Left lung (tissue), 10 donors: Measurements from ENCODE around the gene PARG. TPM values are rescaled to one million over a fixed set of nuclear protein-coding genes. Genes with fewer than 3 reads are reported as not detected.
"Not testable (repeated sequence)": the region's sequence is repeated elsewhere in the genome, so short reads cannot be mapped to it uniquely, and the experiment has no call there.

Source experiments
- ATAC-seq: fragments of 200-7000 bp; cut with Tn5 transposase; one replicate; pipeline ENCODE4 v1.9.1; 2020; ENCODE audit warnings: moderate library complexity
- DNase-seq, 4 donors: peaks; one replicate each; pipeline ENCODE4 v3.0.0-alpha.2; 2013 to 2020
- H3K27ac ChIP-seq, 2 donors: fragments of 200-600 bp; sonication (generic) in 1 of 2; one replicate each; pipeline versions ENCODE4 v1.5.0 to v1.8.0; 2020 to 2021
- H3K27me3 ChIP-seq, 2 donors: fragments of 200-600 bp; sonication (generic) in 1 of 2; one replicate each; pipeline versions ENCODE4 v1.5.0 to v1.8.0; 2020 to 2021
- H3K36me3 ChIP-seq, 2 donors: fragments of 200-600 bp; sonication (generic) in 1 of 2; one replicate each; pipeline versions ENCODE4 v1.5.0 to v1.8.0; 2020 to 2021
- H3K4me1 ChIP-seq, 2 donors: fragments of 200-600 bp; one replicate each; pipeline ENCODE4 v1.8.0; 2021
- H3K4me3 ChIP-seq, 2 donors: fragments of 200-600 bp; sonication (generic) in 1 of 2; one replicate each; pipeline versions ENCODE4 v1.5.0 to v1.8.0; 2020 to 2021; ENCODE audit warnings: mild to moderate bottlenecking in 1 of 2
- H3K9me3 ChIP-seq, 2 donors: fragments of 200-600 bp; sonication (generic) in 1 of 2; one replicate each; pipeline versions ENCODE4 v1.5.0 to v1.8.0; 2020 to 2021
- intact Hi-C, 2 donors: fragments of 100-400 bp; cut with DNase I; formaldehyde crosslinking; loops; one replicate each; pipeline versions ENCODE4 v1.11.2 to v1.14.2; 2022
- polyA plus RNA-seq, 6 donors: library from polyadenylated mRNA; unstranded; fragments of 120-200 nt; gene quantifications; one replicate each; pipeline ENCODE4 v1.2.1, GENCODE V29; 2013; ENCODE audit not compliant: insufficient read length in 6 of 6
- total RNA-seq, 2 donors: library from RNA; stranded (reverse); fragmentation: NEBNext Ultra II Directional; extraction: Animal tissue kit (Norgen Biotek cat#: 25700); gene quantifications; one replicate each; pipeline ENCODE4 v1.2.1, GENCODE V29; 2021
- donor health status: DM: no; HTN: yes; CAD: no.
- donor health status: DM: no; HTN: no; CAD: no.

The PARG gene
- total and polyA plus RNA-seq, 8 donors: 21.5 to 34.4 (median 29.9) TPM

- H3K4me3 ChIP-seq: peak overlapping the region; percentile 75 to 84
- intact Hi-C loops, H3K9me3 ChIP-seq, H3K27me3 ChIP-seq, H3K36me3 ChIP-seq: not testable (repeated sequence)
- peaks cover 0 to 21% of the 10 kb centered on the region in 2 donors for H3K4me1 ChIP-seq
- peak in 1 of 4 donors; percentile 0 for DNase-seq
- ATAC-seq: peak; percentile 14
- peak overlapping the region; percentile 33 to 78 for H3K27ac ChIP-seq
These were observed 495 bp upstream of the PARG start for GRCh38 chr10:49942339-49942705.

- ATAC-seq, H3K9me3 ChIP-seq, H3K27ac ChIP-seq, DNase-seq, H3K4me3 ChIP-seq, H3K4me1 ChIP-seq, intact Hi-C loops, H3K27me3 ChIP-seq: not testable (repeated sequence)
- peaks cover 0 to 12% of the 10 kb centered on the region in 2 donors for H3K36me3 ChIP-seq
These were observed 9.7 kb downstream of the PARG start for GRCh38 chr10:49931959-49932728.

- intact Hi-C loops, H3K9me3 ChIP-seq: not testable (repeated sequence)
- peaks cover 0 to 15% of the 10 kb centered on the region in 2 donors for H3K36me3 ChIP-seq
These were observed 10.6 kb downstream of the PARG start for GRCh38 chr10:49931276-49931675.

GRCh38 chr10:49923572-49923971, 18.3 kb downstream of the PARG start:
- H3K27me3 ChIP-seq, H3K9me3 ChIP-seq, H3K27ac ChIP-seq, H3K4me1 ChIP-seq, intact Hi-C loops, H3K4me3 ChIP-seq, ATAC-seq, DNase-seq: not testable (repeated sequence)
- peaks cover 0 to 13% of the 10 kb centered on the region in 2 donors for H3K36me3 ChIP-seq

More at GRCh38 chr10:49931276-49931675, 10.6 kb downstream of the PARG start:
- not testable (repeated sequence) for DNase-seq, H3K4me1 ChIP-seq, H3K27ac ChIP-seq, H3K27me3 ChIP-seq, H3K4me3 ChIP-seq, ATAC-seq

GRCh38 chr10:49922041-49922440, 19.8 kb downstream of the PARG start:
- DNase-seq, H3K4me1 ChIP-seq, H3K27ac ChIP-seq, ATAC-seq, H3K27me3 ChIP-seq, H3K9me3 ChIP-seq, H3K4me3 ChIP-seq, intact Hi-C loops: not testable (repeated sequence)
- H3K36me3 ChIP-seq: peaks cover 0 to 18% of the 10 kb centered on the region in 2 donors

- H3K4me3 ChIP-seq, H3K9me3 ChIP-seq, DNase-seq, H3K27me3 ChIP-seq, H3K27ac ChIP-seq, ATAC-seq, H3K4me1 ChIP-seq, intact Hi-C loops: not testable (repeated sequence)
- peaks cover 0 to 18% of the 10 kb centered on the region in 2 donors for H3K36me3 ChIP-seq
These were observed 23.9 kb downstream of the PARG start for GRCh38 chr10:49917927-49918326.

- H3K27ac ChIP-seq, H3K4me3 ChIP-seq, DNase-seq, intact Hi-C loops, ATAC-seq, H3K9me3 ChIP-seq, H3K4me1 ChIP-seq, H3K27me3 ChIP-seq: not testable (repeated sequence)
- peaks cover 0 to 16% of the 10 kb centered on the region in 2 donors for H3K36me3 ChIP-seq
These were observed 25.4 kb downstream of the PARG start for GRCh38 chr10:49916451-49916850.

GRCh38 chr10:49910295-49910694, 31.5 kb downstream of the PARG start:
- intact Hi-C loops, ATAC-seq: not testable (repeated sequence)

GRCh38 chr10:49908290-49909080, 33.3 kb downstream of the PARG start:
- not testable (repeated sequence) for DNase-seq

More at GRCh38 chr10:49910295-49910694, 31.5 kb downstream of the PARG start:
- H3K27ac ChIP-seq, DNase-seq, H3K27me3 ChIP-seq, H3K9me3 ChIP-seq, H3K4me1 ChIP-seq, H3K4me3 ChIP-seq, H3K36me3 ChIP-seq: not testable (repeated sequence)

GRCh38 chr10:49903829-49904228, 38.0 kb downstream of the PARG start:
- H3K9me3 ChIP-seq, H3K36me3 ChIP-seq, H3K27ac ChIP-seq, intact Hi-C loops, H3K27me3 ChIP-seq, DNase-seq, H3K4me1 ChIP-seq, ATAC-seq, H3K4me3 ChIP-seq: not testable (repeated sequence)

More at GRCh38 chr10:49908290-49909080, 33.3 kb downstream of the PARG start:
- H3K9me3 ChIP-seq, H3K27ac ChIP-seq, intact Hi-C loops, H3K4me1 ChIP-seq, ATAC-seq, H3K27me3 ChIP-seq, H3K4me3 ChIP-seq, H3K36me3 ChIP-seq: not testable (repeated sequence)

GRCh38 chr10:49900406-49900805, 41.4 kb downstream of the PARG start:
- H3K9me3 ChIP-seq, H3K4me3 ChIP-seq, ATAC-seq, H3K4me1 ChIP-seq, DNase-seq, H3K27ac ChIP-seq, H3K36me3 ChIP-seq, H3K27me3 ChIP-seq, intact Hi-C loops: not testable (repeated sequence)

- H3K36me3 ChIP-seq, intact Hi-C loops, H3K27ac ChIP-seq, H3K27me3 ChIP-seq, H3K4me1 ChIP-seq, DNase-seq, ATAC-seq, H3K4me3 ChIP-seq: not testable (repeated sequence)
- peaks cover 0 to 11% of the 10 kb centered on the region in 2 donors for H3K9me3 ChIP-seq
These were observed 41.8 kb downstream of the PARG start for GRCh38 chr10:49899999-49900398.

GRCh38 chr10:49890025-49890424, 51.8 kb downstream of the PARG start:
- H3K27me3 ChIP-seq, H3K36me3 ChIP-seq, H3K4me1 ChIP-seq, DNase-seq, H3K9me3 ChIP-seq, ATAC-seq, intact Hi-C loops, H3K4me3 ChIP-seq, H3K27ac ChIP-seq: not testable (repeated sequence)
